Panc1 (cell line): ENCODE data around the gene RNF4. TPM values are rescaled to one million over a fixed set of nuclear protein-coding genes. Genes with fewer than 3 reads are reported as not detected.

Source experiments
- ATAC-seq: fragments of 200-7000 bp; cut with Tn5 transposase; 2 replicates; pipeline ENCODE4 v1.9.1; 2020; ENCODE audit warnings: mild to moderate bottlenecking, moderate library complexity
- BruUV-seq: library from RNA; stranded (reverse); fragments of 400-500 nt; replicated peaks from 2 replicates; lab custom pipeline; 2021; lab: Mats Ljungman, UMichigan
- CTCF ChIA-PET: fragments of 300-600 bp; sonication (Branson Sonifier 250); formaldehyde crosslinking; loops from one replicate; lab custom pipeline; 2022; ENCODE audit warnings: antibody characterized with exemption; lab: Charles Lee
- POLR2A ChIA-PET: fragments of 300-600 bp; sonication (Branson Sonifier 250); formaldehyde crosslinking; loops from one replicate; lab custom pipeline; 2022; ENCODE audit warnings: antibody characterized with exemption; lab: Charles Lee
- DNase-seq: peaks from one replicate; pipeline ENCODE4 v3.0.0-alpha.2; 2010; ENCODE audit warnings: low read depth, low spot score
- H3K27ac ChIP-seq: 2 replicates; pipeline ENCODE4 v1.5.1; 2011; ENCODE audit warnings: mild to moderate bottlenecking, low read length, inconsistent platforms
- H3K27me3 ChIP-seq: fragments of 200-500 bp; sonication (Bioruptor generic); 2 replicates; pipeline ENCODE4 v1.6.0; 2014; ENCODE audit warnings: low read length, inconsistent platforms; ENCODE audit not compliant: control insufficient read depth, insufficient read depth
- H3K36me3 ChIP-seq: fragments of 200-500 bp; sonication (Bioruptor generic); 2 replicates; pipeline ENCODE4 v1.5.1; 2014; ENCODE audit warnings: inconsistent platforms, mild to moderate bottlenecking, low read length, moderate library complexity; ENCODE audit not compliant: control insufficient read depth, insufficient read depth
- H3K4me1 ChIP-seq: 2 replicates; pipeline ENCODE4 v1.5.1; 2011; ENCODE audit warnings: inconsistent platforms, mild to moderate bottlenecking, low read length, moderate library complexity; ENCODE audit not compliant: control insufficient read depth, insufficient read depth
- H3K4me3 ChIP-seq, 2 experiments: 2 replicates each; pipeline ENCODE4 v1.5.1; 2011 to 2012; ENCODE audit warnings: low read depth in 2 of 2, low read length in 2 of 2, mild to moderate bottlenecking in 2 of 2, inconsistent platforms in 1 of 2, moderate library complexity in 1 of 2
- H3K9me3 ChIP-seq: fragments of 200-500 bp; sonication (Bioruptor generic); 2 replicates; pipeline ENCODE4 v1.5.1; 2014; ENCODE audit warnings: low read depth, mild to moderate bottlenecking, inconsistent platforms, low read length, moderate library complexity; ENCODE audit not compliant: control insufficient read depth, insufficient read depth
- POLR2AphosphoS5 ChIP-seq: IDR thresholded peaks from 2 replicates; pipeline ENCODE4 v1.6.1; 2012; ENCODE audit warnings: mild to moderate bottlenecking, low read depth, low read length, moderate library complexity
- REST ChIP-seq, 2 experiments: IDR thresholded peaks; 2 replicates each; pipeline ENCODE4 v1.6.1; 2011 to 2012; ENCODE audit warnings: low read depth in 2 of 2, control low read depth in 1 of 2, low read length in 1 of 2, mild to moderate bottlenecking in 1 of 2, moderate library complexity in 1 of 2; ENCODE audit not compliant: insufficient read depth in 1 of 2
- SIN3A ChIP-seq: IDR thresholded peaks from 2 replicates; pipeline ENCODE4 v1.6.1; 2012; ENCODE audit warnings: low read depth, mild to moderate bottlenecking, low read length, moderate library complexity, borderline replicate concordance; ENCODE audit not compliant: insufficient read depth
- TCF7L2 ChIP-seq: IDR thresholded peaks from 2 replicates; pipeline ENCODE4 v1.6.1; 2011; ENCODE audit warnings: mild to moderate bottlenecking, low read depth, low read length, inconsistent platforms
- in situ Hi-C: cut with HindIII; loops from 2 replicates; pipeline ENCODE4 v1.10.0; 2016; ENCODE audit warnings: low sequenced_read_pairs, low pct_unique_long_range_greater_than_20kb
- intact Hi-C: fragments of 100-400 bp; cut with micrococcal nuclease; formaldehyde crosslinking; loops from one replicate; pipeline ENCODE4 v1.10.0; 2022; ENCODE audit not compliant: unreplicated experiment
- total RNA-seq: library from RNA; stranded (reverse); gene quantifications from one replicate; pipeline ENCODE4 v1.2.1, GENCODE V29; 2021; ENCODE audit not compliant: unreplicated experiment
- TF ChIP-seq, protein P1 (sequence below): fragments of 450-650 bp; IDR thresholded peaks from 2 replicates; pipeline ENCODE4 v1.5.1; 2017; ENCODE audit warnings: mild to moderate bottlenecking

Gene RNF4
- total RNA-seq, 1 experiment from 2014 or later = 55.0 TPM

DNA sequence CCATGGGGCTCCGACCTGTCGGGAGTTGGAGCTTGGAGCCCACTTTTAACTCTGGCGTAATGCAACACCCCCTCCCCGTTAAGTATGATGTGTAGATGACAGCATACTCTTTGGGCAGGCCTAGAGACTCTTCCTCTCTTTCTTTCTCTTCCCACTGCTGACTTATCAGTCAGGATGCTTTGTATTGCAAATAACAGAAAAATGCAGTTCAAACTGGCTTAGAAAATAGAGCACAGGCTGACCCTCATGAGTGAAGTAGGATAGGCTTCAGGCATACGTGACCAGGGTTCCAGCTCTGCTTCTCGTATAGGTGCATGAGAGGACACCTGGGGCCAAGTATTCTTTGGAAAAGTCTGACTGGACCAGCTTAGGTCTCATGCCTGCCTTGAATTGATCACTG is 23.3 kb upstream of the RNF4 start:
- BruUV-seq = no TSS peak

DNA sequence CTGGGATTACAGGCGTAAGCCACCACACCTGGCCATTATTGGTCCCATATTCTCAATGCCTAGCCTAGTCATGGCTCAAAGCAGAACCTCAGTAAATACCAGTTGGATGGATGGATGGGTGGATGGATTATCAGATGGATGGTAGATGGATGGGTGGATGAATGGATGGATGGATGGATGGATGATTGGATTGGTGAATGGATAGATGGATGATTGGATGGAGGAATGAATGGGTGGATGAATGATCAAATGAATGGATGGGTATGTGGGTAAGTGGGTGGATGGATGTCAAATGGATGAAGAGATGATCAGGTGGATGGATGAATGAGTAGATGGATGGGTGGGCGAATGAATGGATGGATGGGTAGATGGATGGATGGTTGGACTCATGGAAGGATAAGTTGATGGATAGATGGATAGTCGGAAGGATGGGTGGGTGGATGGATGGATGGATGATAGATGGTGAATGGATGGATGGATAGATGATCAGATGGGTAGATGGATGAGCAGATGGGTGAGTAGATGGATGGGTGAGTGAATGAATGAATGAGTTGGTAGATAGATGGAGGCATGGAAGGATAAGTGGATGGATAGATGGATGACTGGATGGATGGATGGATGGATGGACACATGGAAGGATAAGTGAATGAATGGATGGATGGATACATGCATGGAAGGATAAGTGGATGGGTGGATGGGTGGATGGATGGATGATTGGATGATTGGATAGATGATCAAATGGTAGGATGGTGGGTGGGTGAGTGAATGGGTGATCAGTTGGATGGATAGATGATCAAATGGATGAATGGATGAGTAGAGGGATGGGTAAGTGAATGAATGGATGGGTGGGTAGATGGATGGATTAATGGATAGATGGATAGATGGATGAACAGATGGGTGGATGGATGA is 22.0 kb upstream of the RNF4 start:
- no peak overlapping the region for H3K27ac ChIP-seq
- no peaks in the 10 kb centered on the region for H3K36me3 ChIP-seq
- POLR2A ChIA-PET = no interaction called here
- H3K9me3 ChIP-seq = no peaks in the 10 kb centered on the region
- in situ Hi-C loops (no loop called here), intact Hi-C loops (no loop called here)
- no peak for ATAC-seq
- CTCF ChIA-PET = no interaction called here
- DNase-seq = no peak
- TF ChIP-seq TCF7L2 (no peak), REST (IDR thresholded peaks at IDR 0.05; ENCODE audit: insufficient read depth in 1 of 2, low read depth in 2 of 2, low read length in 1 of 2) (no peak), SIN3A (no peak), POLR2AphosphoS5 (no peak)
- TF ChIP-seq, protein P1, sequence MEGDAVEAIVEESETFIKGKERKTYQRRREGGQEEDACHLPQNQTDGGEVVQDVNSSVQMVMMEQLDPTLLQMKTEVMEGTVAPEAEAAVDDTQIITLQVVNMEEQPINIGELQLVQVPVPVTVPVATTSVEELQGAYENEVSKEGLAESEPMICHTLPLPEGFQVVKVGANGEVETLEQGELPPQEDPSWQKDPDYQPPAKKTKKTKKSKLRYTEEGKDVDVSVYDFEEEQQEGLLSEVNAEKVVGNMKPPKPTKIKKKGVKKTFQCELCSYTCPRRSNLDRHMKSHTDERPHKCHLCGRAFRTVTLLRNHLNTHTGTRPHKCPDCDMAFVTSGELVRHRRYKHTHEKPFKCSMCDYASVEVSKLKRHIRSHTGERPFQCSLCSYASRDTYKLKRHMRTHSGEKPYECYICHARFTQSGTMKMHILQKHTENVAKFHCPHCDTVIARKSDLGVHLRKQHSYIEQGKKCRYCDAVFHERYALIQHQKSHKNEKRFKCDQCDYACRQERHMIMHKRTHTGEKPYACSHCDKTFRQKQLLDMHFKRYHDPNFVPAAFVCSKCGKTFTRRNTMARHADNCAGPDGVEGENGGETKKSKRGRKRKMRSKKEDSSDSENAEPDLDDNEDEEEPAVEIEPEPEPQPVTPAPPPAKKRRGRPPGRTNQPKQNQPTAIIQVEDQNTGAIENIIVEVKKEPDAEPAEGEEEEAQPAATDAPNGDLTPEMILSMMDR = no peak
- no TSS peak for BruUV-seq
- no peaks in the 10 kb centered on the region for H3K27me3 ChIP-seq
- no peaks in the 10 kb centered on the region for H3K4me1 ChIP-seq
- no peak overlapping the region for H3K4me3 ChIP-seq

More for the DNA sequence above, 23.3 kb upstream of the RNF4 start:
- no peak overlapping the region for H3K27ac ChIP-seq
- intact Hi-C loops = no loop called here
- H3K36me3 ChIP-seq = no peaks in the 10 kb centered on the region
- H3K4me3 ChIP-seq = no peak overlapping the region
- in situ Hi-C loops = no loop called here
- TF ChIP-seq POLR2AphosphoS5 = no peak
- TF ChIP-seq, protein P1 = no peak
- no peak for TF ChIP-seq SIN3A
- TF ChIP-seq REST (IDR thresholded peaks at IDR 0.05; ENCODE audit: insufficient read depth in 1 of 2, low read depth in 2 of 2, low read length in 1 of 2) = no peak
- TF ChIP-seq TCF7L2 = no peak
- ChIA-PET POLR2A (interaction anchor here (0.5 to 0.7 kb wide), 2 partner anchors 77 to 159 kb away, joined by 4 to 8 read pairs; no protein-coding TSS in a partner anchor), CTCF (no interaction called here)
- no peaks in the 10 kb centered on the region for H3K9me3 ChIP-seq
- H3K4me1 ChIP-seq = no peaks in the 10 kb centered on the region
- DNase-seq (no peak), ATAC-seq (no peak)
- H3K27me3 ChIP-seq = no peaks in the 10 kb centered on the region
